Stimulated activated CD4-positive, alpha-beta T cell treated with anti-CD3 and anti-CD28 coated beads, Interleukin-4, amount 100 ng/mL, for 4 hours (primary cell): Measurements from ENCODE around the gene MKLN1.

ENCODE experiments used
- DNase-seq, 2 experiments: peaks; one replicate each; pipeline ENCODE4 v3.0.0-alpha.2; 2020

Gene MKLN1

DNA sequence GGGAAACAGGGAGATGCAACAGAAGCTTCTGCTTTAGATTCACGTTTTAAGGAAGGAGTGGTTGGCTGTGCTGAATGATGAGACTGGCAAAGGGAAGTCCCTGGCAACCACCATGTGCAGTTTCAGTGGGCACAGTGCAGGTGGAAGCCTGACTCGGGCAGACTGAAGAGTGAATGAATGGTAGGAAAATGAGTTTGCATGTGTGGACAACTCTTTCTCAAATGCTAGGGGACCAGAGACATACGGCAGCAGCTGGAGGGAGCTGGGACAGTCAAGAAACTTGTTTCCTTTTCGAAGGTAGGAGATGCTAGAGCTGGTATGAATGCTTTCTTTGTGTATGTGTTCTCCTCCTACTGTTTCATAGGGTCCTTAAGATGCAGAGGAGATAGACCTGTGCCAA lies 199.8 kb downstream of the MKLN1 start:
- no peak for DNase-seq

DNA sequence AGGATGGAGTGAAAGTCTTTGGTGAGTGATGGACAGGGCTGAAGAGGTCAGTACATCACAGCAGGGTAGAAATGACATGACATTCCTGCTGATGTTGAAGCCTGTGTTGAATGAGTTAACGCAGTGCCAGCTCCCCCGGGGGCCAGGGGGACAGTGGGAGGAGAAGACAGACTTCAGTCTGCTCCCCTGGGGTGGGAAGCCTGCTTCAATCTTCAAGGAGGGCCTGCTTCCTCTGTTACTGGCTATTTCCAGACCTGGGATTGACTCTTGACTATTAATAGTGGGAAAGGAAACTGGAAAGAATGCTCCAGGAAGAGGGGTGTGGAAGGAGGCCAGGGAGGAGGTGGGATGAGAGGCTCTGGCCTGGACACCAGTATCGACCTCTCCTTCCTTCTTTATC lies 201.5 kb downstream of the MKLN1 start:
- no peak for DNase-seq

DNA sequence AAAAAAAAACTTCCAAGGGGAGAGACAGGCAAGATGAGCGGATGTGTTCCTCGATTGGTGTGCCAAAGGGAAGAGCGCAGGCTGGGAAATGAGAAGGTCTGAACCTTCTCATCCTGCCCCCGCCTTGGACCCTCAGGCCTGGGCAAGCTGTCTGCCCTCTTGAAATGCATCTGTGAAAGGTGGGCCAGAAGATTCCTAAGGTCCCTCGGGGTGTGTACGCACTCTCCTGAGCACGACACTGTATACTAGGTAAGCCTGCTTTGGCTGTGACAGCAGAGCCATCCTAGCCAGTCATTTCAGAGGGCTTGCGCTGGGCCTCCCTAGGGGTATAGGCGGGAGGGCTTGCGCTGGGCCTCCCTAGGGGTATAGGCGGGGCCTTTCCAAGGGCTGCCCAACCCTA lies 201.9 kb downstream of the MKLN1 start:
- DNase-seq: no peak

DNA sequence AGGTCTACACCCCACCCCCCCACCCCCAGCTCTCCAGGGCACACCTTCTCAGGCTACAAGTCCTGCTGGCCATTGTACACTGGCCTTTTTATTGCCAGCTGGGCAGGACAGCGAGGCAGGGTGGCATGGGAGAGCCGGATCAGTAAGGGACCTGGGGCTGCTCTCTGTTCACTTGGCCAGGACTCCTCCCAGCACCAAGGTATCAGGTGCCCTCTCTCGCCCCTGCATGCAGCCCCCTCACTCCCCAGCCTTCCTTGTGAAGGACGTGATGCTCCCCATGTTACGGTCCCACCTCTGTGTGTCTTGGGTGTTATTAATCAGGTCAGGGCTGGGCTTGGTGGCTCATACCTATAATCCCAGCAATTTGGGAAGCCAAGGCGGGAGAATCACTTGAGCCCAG lies 202.5 kb downstream of the MKLN1 start:
- no peak for DNase-seq

DNA sequence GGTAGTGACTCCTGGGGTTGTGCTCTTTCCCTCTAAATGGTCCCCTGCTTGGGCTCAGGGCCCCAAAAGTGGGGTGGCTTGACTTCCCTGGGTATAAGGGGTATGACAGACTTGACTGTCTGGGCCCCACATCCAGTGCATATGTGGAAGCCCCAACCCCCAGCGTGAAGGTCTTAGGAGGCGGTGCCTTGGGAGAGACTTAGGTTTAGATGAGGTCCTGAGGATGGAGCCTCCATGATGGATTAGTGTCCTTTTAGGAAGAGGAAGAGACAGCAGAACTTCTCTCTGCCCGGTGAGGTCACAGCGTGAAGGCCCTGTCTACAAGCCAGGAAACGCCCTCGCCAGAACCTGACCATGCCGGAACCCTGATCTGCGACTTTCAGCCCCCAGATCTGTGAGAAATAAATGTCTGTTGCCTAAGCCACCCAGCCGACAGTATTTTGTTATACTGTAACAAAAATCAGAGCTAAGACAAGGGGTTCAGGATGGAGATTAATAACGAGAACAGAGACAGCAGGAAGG lies 205.0 kb downstream of the MKLN1 start:
- no peak for DNase-seq

DNA sequence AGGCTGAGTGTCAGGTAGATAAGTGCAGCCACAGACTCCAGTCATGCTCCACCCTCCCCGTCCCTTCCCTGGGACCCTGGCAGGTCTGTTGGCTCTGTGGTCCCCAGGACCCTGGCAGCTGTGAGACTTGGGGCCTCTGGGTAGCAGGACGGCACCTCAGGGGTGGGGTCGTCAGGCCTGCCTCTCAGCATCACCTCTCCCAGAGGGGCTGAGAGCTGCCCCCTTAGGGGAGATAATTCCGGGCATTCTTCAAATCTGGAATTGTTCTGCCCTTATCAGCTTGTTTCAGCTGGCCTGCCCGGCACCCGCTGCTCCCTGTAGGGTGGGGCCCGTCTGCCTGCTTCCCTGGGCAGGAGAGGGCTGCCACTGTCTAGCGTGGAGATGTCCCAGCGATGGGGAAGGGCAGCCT lies 205.5 kb downstream of the MKLN1 start:
- DNase-seq: no peak

DNA sequence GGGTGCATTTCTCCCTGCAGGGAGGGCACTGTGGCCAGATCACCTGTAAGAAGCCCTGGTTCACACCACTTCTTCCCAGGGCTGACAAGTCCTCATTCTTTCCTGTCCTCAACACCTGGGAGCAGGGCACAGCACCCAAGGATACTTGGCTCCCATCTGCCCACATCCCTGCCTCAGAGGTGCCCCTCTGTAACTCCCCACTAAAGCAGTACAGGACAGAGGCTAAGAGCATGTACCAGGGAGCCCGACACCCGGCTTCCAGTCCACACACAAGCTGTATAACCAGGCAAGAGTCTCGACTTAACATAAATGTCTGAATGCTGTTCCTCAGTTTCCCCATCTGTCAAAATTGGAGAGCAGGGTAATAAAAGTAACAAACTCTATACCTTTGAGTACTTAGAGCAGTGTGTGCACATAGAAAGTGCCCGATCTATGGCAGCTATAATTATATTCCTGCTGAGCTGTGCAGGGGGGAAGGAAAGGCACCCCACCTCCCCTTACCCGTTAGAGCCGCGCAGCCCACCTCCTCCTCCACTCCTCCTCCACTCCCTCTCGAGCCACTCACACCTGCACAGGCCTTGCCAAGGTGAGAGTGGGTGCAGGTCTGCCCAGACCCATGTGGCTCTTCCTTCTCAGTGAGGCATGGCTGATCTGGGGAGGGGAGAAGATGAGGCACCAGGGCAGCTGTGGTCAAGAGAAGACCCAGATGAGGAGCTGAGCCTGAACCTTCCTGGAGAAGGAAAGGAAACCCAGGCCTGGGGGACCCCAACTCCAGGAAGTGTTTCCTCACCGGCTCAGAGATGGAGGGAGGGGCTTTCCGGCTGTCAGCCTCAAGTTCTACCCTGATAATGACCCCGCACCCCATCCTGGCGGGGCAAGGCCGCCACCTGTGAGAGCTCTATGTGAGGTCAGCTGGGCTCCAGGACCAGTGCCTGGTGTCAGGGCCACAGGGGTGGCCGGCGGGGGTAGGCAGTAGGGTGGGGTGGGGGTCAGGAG lies 206.2 kb downstream of the MKLN1 start:
- no peak for DNase-seq

DNA sequence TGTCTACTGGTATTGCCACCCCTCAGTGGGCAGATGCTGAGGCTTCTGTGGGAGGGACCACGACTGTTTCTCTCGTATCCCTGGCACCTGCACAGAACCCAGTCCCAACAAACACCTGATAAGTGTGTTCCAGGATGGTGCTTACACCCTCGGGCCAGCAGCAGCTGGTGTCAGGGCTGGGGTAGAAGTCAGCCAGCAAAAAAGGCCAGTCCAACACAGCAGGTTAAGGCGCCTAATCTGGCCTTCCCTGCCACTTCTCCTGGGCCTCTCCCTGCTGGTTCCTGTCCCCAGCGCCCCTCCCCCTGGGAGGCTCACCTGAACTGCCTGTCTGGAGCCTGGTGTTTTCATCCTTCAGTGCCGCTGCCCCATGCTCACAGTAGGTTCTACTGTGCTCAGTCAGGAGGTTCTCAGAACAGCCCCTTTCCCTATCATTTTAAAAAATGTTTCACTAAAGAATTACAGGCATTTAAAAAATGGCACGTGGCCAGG lies 208.7 kb downstream of the MKLN1 start:
- no peak for DNase-seq

DNA sequence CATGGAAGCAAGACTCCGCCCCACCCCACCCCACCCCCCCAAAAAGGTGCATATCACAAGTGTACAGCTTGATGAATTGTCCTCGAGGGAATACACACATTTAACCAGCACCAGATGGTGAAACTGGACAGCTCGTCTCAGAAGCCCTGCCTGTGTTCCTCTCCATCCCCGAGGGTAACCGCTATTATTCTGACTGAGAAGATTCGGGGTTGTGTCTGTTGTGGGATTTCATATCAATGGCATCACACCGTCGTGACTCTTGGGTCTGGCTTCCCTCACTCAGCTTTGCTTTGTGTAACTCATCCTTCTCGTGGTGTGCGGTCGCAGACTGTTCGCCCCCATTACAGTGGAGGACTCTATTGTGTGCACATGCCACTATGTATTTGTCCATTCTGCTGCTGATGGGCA lies 209.9 kb downstream of the MKLN1 start:
- DNase-seq: no peak

DNA sequence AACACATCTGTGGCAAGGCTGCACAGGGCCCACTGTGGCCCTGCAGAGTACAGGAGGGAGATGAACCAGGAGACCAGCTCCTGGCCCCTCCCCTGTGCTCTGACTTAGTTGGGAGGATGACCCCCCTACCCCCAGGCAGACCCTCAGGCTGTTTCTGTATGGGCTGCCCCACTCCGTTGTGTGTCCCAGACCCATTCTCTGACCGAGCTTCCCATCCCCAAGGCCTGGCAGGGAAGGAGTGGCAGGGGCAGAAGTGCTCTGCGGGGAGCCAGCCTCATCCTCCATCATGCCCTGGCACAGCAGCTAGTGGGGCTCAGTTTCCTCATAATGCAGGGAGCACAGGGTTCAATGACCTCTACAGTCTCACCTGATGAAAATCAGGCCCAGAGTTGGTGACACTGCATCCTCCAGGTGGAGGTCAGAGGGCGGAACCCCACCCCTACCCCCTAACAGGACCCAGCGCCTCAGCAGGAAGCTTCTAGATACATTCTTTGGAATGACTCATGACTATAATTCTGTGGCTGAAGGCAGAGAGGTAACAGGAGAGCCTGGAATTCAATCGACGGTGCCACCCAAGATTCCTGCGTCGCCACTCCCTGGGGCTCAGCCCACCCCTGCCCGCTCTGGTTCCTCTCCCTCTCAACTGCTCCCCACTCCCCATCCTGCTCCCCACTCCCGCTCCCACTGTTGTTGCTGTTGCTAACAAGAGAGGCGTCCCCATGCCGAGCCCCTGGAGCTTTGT lies 210.6 kb downstream of the MKLN1 start:
- no peak for DNase-seq

DNA sequence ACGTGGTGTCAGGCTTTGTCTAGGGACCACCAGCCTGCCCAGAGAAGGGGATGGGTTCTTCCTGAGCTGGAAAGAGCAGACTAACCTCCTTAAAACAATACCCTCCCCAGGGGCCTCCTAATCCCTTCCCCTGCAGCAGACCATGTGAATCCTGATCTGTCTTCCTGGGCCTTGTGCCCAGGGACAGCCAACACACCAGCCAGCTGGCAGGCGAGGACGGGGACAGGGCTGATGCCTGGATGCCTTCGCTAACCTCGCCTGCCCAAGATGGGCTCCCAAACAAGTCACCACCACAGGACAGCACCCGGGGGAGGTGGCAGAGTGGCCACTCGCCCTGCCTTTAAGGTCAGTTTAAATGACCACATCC lies 211.1 kb downstream of the MKLN1 start:
- DNase-seq: no peak

DNA sequence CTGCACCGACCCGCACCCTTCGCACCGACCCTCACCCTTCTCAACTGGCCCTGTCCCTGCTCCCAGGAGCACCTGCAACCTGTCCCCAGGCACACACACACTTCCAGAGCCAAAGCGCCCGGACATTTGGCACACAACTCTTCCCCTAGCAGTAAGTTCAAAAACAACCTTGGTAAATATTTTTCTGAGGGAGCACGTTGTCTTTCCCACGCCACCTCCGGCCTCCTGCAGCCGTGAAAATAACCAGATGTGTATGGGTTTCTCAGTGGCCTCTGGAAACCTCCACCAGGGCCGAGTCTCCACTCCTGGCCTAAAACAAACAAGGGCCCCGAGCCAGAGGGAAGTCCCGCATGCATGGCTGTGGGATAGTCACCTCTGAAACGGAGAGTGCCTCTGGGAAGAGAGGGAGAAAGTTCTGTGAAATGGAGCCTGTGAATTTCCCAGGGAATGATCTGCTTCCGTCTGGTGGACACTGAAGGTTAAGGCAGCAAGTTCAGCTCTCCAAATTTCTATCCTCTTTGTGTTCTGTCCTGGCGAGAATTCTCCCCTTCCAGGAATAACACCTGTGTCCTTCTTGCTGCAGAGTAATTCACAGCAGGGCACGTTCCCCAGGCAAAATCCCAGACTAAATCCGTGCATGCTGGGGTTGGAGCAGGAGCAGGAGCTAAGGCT lies 213.0 kb downstream of the MKLN1 start:
- DNase-seq: no peak

DNA sequence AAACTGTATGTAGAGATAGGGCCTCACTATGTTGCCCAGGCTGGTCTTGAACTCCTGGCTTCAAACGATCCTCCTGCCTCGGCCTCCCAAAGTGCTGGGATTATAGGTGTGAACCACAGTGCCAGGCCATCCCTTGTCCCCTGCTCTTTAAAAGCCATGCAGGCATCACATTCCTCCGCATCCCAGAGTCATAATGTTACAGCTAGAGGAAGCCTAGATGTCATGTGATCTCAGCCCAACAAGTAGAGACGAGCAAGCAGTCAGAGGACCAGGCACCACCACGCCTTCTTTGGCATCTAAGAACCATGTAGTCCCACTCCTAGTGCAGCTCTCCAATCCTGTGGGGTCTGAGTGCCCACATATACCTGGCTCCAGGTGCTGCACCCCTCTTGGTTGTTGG lies 215.6 kb downstream of the MKLN1 start:
- DNase-seq: no peak

DNA sequence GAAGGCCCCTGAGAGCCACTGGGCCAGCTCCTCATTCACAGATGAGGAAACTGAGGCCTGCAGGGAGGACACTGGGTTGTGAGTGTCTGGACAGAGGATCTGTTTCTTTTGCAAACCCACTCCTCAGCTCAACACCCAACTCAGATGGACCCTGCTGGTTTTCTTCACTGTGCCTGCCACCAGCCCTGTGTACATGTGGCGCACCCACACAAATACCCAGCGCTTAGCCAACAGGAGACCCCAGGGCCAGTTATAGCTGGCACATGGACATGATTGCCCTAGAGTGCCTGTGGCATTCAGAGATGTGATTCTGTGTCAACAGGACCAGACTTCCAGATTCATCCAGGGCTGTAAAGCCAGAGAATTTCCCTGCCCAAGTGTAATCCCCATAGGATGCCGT lies 216.3 kb downstream of the MKLN1 start:
- DNase-seq: no peak

DNA sequence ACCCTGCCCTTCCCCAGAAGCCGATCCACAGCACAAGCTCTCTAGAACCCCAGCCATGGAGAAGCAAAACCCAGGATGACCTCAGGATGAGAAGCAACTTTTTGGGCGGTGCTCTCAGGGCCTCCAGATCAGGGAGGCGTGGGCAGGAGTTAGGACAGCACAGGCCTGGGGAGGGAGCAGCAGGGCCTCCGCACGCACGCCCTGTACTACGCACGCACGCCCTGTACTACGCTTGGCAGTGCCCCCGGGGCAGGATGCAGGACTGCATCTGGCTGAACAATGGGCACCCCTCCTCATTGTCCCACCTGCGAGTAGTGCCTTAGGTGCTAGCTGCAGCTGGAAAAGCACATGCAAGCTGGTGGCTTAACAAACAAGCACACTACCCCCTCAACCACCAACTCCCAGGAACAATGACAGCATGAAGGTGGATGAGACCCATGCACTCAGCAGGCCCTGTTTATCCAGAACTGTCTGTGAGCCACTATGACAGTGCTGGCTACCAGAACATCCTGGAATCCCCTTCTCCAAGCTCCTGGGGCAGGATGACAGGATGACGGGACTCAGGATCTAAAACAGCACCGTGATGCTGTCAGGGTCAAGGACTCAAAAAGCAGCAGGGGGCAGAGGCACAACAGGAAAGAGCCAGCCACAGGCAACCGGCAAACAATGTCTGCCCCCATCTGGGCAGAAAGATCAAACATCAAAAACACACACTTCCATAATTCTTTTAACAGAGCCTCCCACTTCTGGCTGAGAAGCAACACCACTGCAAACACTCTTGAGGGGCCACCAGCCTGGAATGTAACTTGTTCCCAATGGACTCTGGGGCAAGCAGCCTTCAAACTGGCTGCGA lies 217.0 kb downstream of the MKLN1 start:
- no peak for DNase-seq

DNA sequence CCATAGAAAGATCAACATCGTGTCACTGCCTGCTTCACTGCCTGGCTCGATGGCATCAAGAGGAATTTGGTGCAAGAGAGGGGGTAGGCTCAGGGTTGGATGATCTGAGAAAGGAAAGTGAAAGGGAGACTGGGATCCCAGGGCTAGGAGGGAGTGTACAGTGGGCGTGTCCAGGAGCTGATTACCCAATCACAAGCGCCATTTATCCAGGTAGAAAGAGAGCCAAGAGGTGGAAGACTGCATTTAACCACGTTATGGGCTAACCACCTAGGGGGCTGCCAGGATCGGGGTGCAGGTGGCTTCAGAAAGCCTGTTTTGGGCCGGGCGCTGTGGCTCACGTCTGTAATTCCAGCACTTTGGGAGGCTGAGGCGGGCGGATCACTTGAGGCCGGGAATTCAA lies 218.4 kb downstream of the MKLN1 start:
- no peak for DNase-seq
